ENCODE data around the gene TNS1. TPM values are rescaled to one million over a fixed set of nuclear protein-coding genes. Genes with fewer than 3 reads are reported as not detected.

Gene TNS1
- total RNA-seq, 1 donor from 2014 or later, result 219 TPM

DNA sequence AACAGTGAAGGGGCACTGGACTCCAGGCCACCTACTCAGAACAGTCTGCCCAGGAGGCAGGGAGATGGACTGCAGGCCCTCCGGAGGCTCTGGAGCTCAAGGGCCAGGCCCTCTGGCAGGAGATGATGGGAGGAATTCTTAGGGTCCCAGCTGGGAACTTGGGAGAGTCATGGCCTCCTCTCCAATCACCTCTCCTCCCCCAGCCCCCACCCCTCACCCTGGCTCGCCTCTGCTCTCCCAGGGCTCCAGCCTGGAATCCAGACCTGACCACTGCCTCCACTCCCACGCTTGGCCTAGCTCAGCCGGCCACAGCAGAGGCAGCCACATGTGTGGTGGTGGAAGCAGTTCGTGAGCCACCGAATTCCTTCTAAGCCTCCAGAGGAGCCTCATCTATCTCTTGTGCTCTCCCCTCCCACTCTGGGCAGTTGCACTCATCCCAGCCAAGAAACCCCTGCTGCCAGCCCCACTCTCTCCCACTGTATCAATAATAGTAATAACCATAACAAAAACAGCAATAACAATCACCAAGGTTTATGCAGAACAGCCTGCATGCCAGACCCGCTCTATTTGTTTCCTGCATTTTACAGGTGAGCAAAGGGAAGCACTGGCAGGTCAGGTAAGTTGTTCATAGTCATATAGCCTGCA, 67.4 kb downstream of the TNS1 start:
- peak; percentile 92 for DNase-seq (ENCODE audit: low read depth)

DNA sequence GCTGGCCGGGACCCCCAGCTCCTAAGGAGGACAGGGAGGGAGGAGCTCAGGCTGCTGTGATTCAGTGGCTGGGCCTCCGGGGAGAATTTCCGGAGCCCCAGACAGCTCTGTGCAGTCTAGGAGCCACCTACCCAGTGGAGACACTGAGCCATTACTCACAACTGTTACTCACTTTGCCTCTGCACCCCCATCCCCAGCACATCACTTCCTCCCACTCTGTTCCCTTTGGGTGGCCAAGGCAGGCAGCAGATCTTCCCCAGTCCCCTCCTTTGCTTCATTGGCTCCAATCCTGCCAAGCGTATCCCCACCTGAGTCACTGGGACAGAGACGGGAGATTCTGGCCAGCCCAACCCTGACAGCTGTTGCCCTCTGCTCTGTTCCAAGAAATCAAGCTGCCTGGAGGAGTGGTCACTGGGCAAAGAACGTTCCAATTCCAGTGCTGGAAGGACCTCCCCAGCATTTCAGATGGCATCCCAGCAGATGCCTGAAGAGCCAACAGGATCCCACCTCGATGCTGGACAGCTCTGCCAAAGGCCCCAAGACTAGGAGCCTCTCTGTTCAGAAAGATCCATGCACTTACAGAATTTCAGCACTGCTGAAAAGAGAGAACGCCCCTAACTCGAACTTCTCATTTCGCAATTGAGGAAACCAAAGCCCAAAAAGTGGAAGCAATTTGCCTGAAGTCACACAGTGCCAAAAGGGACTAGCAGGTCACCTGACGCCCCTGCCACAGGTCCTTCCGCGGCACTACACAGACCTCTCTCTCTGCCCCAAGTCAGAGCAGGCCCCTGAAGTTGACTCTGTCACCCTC, 68.3 kb downstream of the TNS1 start:
- Histone ChIP-seq H2AFZ (ENCODE audit: low read depth, low read length) (no peak overlapping the region), H3K4me3 (ENCODE audit: insufficient read depth, low read depth, low read length) (no peak overlapping the region), H3K27ac (ENCODE audit: low read depth, low read length) (peak overlapping the region; percentile 95), H4K20me1 (ENCODE audit: insufficient read depth, low read length) (no peaks in the 10 kb centered on the region), H3K9me3 (ENCODE audit: insufficient read depth, low read depth, low read length) (no peaks in the 10 kb centered on the region), H3K27me3 (ENCODE audit: insufficient read depth, low read length) (no peaks in the 10 kb centered on the region), H3K4me2 (ENCODE audit: low read length) (peak overlapping the region; percentile 69), H3K79me2 (ENCODE audit: insufficient read depth, low read length) (peaks cover 89% of the 10 kb centered on the region), H3K9ac (ENCODE audit: low read length) (peak overlapping the region; percentile 77), H3K36me3 (ENCODE audit: insufficient read depth, low read length) (no peaks in the 10 kb centered on the region), H3K4me1 (ENCODE audit: insufficient read depth, low read length) (peaks cover 96% of the 10 kb centered on the region)
- H3K9me3 Mint-ChIP-seq (ENCODE audit: unreplicated experiment), result no peaks in the 10 kb centered on the region
- peak; percentile 98 for DNase-seq (ENCODE audit: low read depth)
- H3K27me3 Mint-ChIP-seq (ENCODE audit: low read depth, unreplicated experiment), result no peaks in the 10 kb centered on the region
- TF ChIP-seq, protein P1, sequence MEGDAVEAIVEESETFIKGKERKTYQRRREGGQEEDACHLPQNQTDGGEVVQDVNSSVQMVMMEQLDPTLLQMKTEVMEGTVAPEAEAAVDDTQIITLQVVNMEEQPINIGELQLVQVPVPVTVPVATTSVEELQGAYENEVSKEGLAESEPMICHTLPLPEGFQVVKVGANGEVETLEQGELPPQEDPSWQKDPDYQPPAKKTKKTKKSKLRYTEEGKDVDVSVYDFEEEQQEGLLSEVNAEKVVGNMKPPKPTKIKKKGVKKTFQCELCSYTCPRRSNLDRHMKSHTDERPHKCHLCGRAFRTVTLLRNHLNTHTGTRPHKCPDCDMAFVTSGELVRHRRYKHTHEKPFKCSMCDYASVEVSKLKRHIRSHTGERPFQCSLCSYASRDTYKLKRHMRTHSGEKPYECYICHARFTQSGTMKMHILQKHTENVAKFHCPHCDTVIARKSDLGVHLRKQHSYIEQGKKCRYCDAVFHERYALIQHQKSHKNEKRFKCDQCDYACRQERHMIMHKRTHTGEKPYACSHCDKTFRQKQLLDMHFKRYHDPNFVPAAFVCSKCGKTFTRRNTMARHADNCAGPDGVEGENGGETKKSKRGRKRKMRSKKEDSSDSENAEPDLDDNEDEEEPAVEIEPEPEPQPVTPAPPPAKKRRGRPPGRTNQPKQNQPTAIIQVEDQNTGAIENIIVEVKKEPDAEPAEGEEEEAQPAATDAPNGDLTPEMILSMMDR (IDR thresholded peaks at IDR 0.05; ENCODE audit: insufficient read depth, low read depth, low read length), result no peak
- TF ChIP-seq EZH2 (IDR thresholded peaks at IDR 0.05; ENCODE audit: insufficient read depth, low read length), result no peak
- peak; percentile 98 for FAIRE-seq
- peaks cover 13% of the 10 kb centered on the region for H3K36me3 Mint-ChIP-seq (ENCODE audit: low read depth, unreplicated experiment)
- peak overlapping the region; percentile 98 for H3K27ac Mint-ChIP-seq (ENCODE audit: unreplicated experiment)
- peaks cover 78% of the 10 kb centered on the region for H3K4me1 Mint-ChIP-seq (ENCODE audit: low read depth, unreplicated experiment)
- H3K4me3 Mint-ChIP-seq (ENCODE audit: unreplicated experiment), result peak overlapping the region; percentile 72

More for the DNA sequence above, 67.4 kb downstream of the TNS1 start:
- H4K20me1 ChIP-seq (ENCODE audit: insufficient read depth, low read length), result peaks cover 6% of the 10 kb centered on the region
- H3K79me2 ChIP-seq (ENCODE audit: insufficient read depth, low read length), result peaks cover 89% of the 10 kb centered on the region
- H3K9ac ChIP-seq (ENCODE audit: low read length), result peak overlapping the region; percentile 77
- H3K4me3 ChIP-seq (ENCODE audit: insufficient read depth, low read depth, low read length), result no peak overlapping the region
- no peak for TF ChIP-seq EZH2 (IDR thresholded peaks at IDR 0.05; ENCODE audit: insufficient read depth, low read length)
- TF ChIP-seq, protein P1 (IDR thresholded peaks at IDR 0.05; ENCODE audit: insufficient read depth, low read depth, low read length), result no peak
- H3K4me2 ChIP-seq (ENCODE audit: low read length), result peak overlapping the region; percentile 69
- Mint-ChIP-seq H3K36me3 (ENCODE audit: low read depth, unreplicated experiment) (peaks cover 13% of the 10 kb centered on the region), H3K27me3 (ENCODE audit: low read depth, unreplicated experiment) (no peaks in the 10 kb centered on the region), H3K4me1 (ENCODE audit: low read depth, unreplicated experiment) (peaks cover 77% of the 10 kb centered on the region), H3K9me3 (ENCODE audit: unreplicated experiment) (no peaks in the 10 kb centered on the region), H3K27ac (ENCODE audit: unreplicated experiment) (peak overlapping the region; percentile 98), H3K4me3 (ENCODE audit: unreplicated experiment) (peak overlapping the region; percentile 72)
- no peak overlapping the region for H2AFZ ChIP-seq (ENCODE audit: low read depth, low read length)
- no peak for FAIRE-seq
- no peaks in the 10 kb centered on the region for H3K9me3 ChIP-seq (ENCODE audit: insufficient read depth, low read depth, low read length)
- H3K4me1 ChIP-seq (ENCODE audit: insufficient read depth, low read length), result peaks cover 94% of the 10 kb centered on the region
- no peaks in the 10 kb centered on the region for H3K36me3 ChIP-seq (ENCODE audit: insufficient read depth, low read length)
- H3K27ac ChIP-seq (ENCODE audit: low read depth, low read length), result peak overlapping the region; percentile 95
- no peaks in the 10 kb centered on the region for H3K27me3 ChIP-seq (ENCODE audit: insufficient read depth, low read length)
